Smooth muscle cell (in vitro differentiated cells): ENCODE results near the gene PTPRE. TPM values are rescaled to one million over a fixed set of nuclear protein-coding genes. Genes with fewer than 3 reads are reported as not detected.

ENCODE experiments used
- DNase-seq: peaks from one replicate; lab custom pipeline; 2025; ENCODE audit not compliant: unreplicated experiment; lab: John Stamatoyannopoulos, UW
- H2AFZ ChIP-seq: fragments of 200-600 bp; sonication (generic); 2 replicates; pipeline ENCODE4 v1.6.0; 2016; ENCODE audit warnings: antibody characterized with exemption, low read depth, mild to moderate bottlenecking
- H3F3A ChIP-seq: fragments of 200-600 bp; sonication (generic); 2 replicates; pipeline ENCODE4 v1.6.0; 2017; ENCODE audit warnings: antibody characterized with exemption, low read depth
- H3K27ac ChIP-seq: fragments of 200-600 bp; sonication (generic); 2 replicates; pipeline ENCODE4 v1.5.1; 2016; ENCODE audit warnings: low read depth, mild to moderate bottlenecking
- H3K27me3 ChIP-seq: fragments of 200-600 bp; sonication (generic); 2 replicates; pipeline ENCODE4 v1.6.1; 2016; ENCODE audit warnings: low read depth, mild to moderate bottlenecking
- H3K36me3 ChIP-seq: fragments of 200-600 bp; sonication (generic); 2 replicates; pipeline ENCODE4 v1.5.1; 2016; ENCODE audit warnings: low read depth
- H3K4me1 ChIP-seq: fragments of 200-600 bp; sonication (generic); 2 replicates; pipeline ENCODE4 v1.5.1; 2016; ENCODE audit warnings: low read depth
- H3K4me2 ChIP-seq: fragments of 200-600 bp; sonication (generic); 2 replicates; pipeline ENCODE4 v1.6.0; 2016; ENCODE audit warnings: mild to moderate bottlenecking
- H3K4me3 ChIP-seq: fragments of 200-600 bp; sonication (generic); 2 replicates; pipeline ENCODE4 v1.5.1; 2016; ENCODE audit warnings: mild to moderate bottlenecking
- H3K79me2 ChIP-seq: fragments of 200-600 bp; sonication (generic); 2 replicates; pipeline ENCODE4 v1.6.0; 2016; ENCODE audit warnings: low read depth, mild to moderate bottlenecking
- H3K9ac ChIP-seq: fragments of 200-600 bp; sonication (generic); 2 replicates; pipeline ENCODE4 v1.6.0; 2016; ENCODE audit warnings: low read depth
- H3K9me3 ChIP-seq: fragments of 200-600 bp; sonication (generic); replicated peaks from 2 replicates; pipeline ENCODE4 v1.5.1; 2016; ENCODE audit warnings: low read depth
- H4K20me1 ChIP-seq: fragments of 200-600 bp; sonication (generic); 2 replicates; pipeline ENCODE4 v1.6.0; 2016; ENCODE audit warnings: low read depth
- CTCF ChIP-seq: fragments of 200-600 bp; sonication (generic); IDR thresholded peaks from 2 replicates; pipeline ENCODE4 v1.5.1; 2017; ENCODE audit warnings: borderline replicate concordance, mild to moderate bottlenecking, antibody characterized with exemption; ENCODE audit not compliant: insufficient read depth, poor library complexity, severe bottlenecking
- WGBS: methylation state at CpG from one replicate; pipeline ENCODE4 v1.1.7; 2016; ENCODE audit warnings: low lambda C conversion rate; 5-methylcytosine and 5-hydroxymethylcytosine counted together
- polyA plus RNA-seq: library from polyadenylated mRNA; unstranded; fragments of >200 nt; fragmentation: Nextera tagmentation; extraction: Ambion mirVana; gene quantifications from 2 replicates; pipeline ENCODE4 v1.2.1, GENCODE V29; 2016
- total RNA-seq: library from RNA; depleted of rRNA; stranded (reverse); fragments of >200 nt; gene quantifications from 2 replicates; pipeline ENCODE4 v1.2.3, GENCODE V29; 2014

PTPRE gene
- total and polyA plus RNA-seq, 2 experiments from 2014 or later: 17.1 to 22.7 TPM

- 95% methylated on average over 12 of the region's 12 CpGs for WGBS
- Histone ChIP-seq H3K9ac (no peak overlapping the region), H3K4me2 (no peak overlapping the region), H4K20me1 (no peaks in the 10 kb centered on the region), H3F3A (no peaks in the 10 kb centered on the region), H3K27me3 (no peaks in the 10 kb centered on the region), H3K36me3 (no peaks in the 10 kb centered on the region), H3K79me2 (peaks cover 67% of the 10 kb centered on the region), H3K9me3 (no peaks in the 10 kb centered on the region), H3K4me1 (peaks cover under 1% of the 10 kb centered on the region), H2AFZ (no peak overlapping the region), H3K27ac (no peak overlapping the region), H3K4me3 (no peak overlapping the region)
- no peak for TF ChIP-seq CTCF
- no peak for DNase-seq
Measured at GRCh38 chr10:127912607-127913367, 5.9 kb downstream of the PTPRE start.

- no peak overlapping the region for H3K9ac ChIP-seq
- H4K20me1 ChIP-seq: no peaks in the 10 kb centered on the region
- H3K27me3 ChIP-seq: no peaks in the 10 kb centered on the region
- no peak overlapping the region for H3K4me3 ChIP-seq
- H3K36me3 ChIP-seq: no peaks in the 10 kb centered on the region
- no peaks in the 10 kb centered on the region for H3K4me1 ChIP-seq
- no peak for TF ChIP-seq CTCF
- H3F3A ChIP-seq: no peaks in the 10 kb centered on the region
- no peak overlapping the region for H3K27ac ChIP-seq
- H2AFZ ChIP-seq: no peak overlapping the region
- WGBS: 93% methylated on average over 8 of the region's 8 CpGs
- no peak overlapping the region for H3K4me2 ChIP-seq
- H3K9me3 ChIP-seq: no peaks in the 10 kb centered on the region
- no peak for DNase-seq
- H3K79me2 ChIP-seq: peaks cover 67% of the 10 kb centered on the region
Measured at GRCh38 chr10:127913368-127913759, 6.5 kb downstream of the PTPRE start.

GRCh38 chr10:127915324-127915723 lies 8.4 kb downstream of the PTPRE start:
- Histone ChIP-seq H3K4me3 (no peak overlapping the region), H3K27ac (no peak overlapping the region), H2AFZ (no peak overlapping the region), H3K4me1 (no peaks in the 10 kb centered on the region), H3K4me2 (no peak overlapping the region), H3K36me3 (no peaks in the 10 kb centered on the region), H3K27me3 (no peaks in the 10 kb centered on the region), H3F3A (peaks cover 14% of the 10 kb centered on the region), H3K9ac (no peak overlapping the region), H3K79me2 (peaks cover 55% of the 10 kb centered on the region), H4K20me1 (no peaks in the 10 kb centered on the region), H3K9me3 (no peaks in the 10 kb centered on the region)
- no peak for DNase-seq
- TF ChIP-seq CTCF: no peak
- WGBS: 92% methylated on average over 4 of the region's 4 CpGs

- no peak for DNase-seq
- H3K79me2 ChIP-seq: peaks cover 45% of the 10 kb centered on the region
- H3K9me3 ChIP-seq: no peaks in the 10 kb centered on the region
- no peaks in the 10 kb centered on the region for H4K20me1 ChIP-seq
- TF ChIP-seq CTCF: no peak
- no peak overlapping the region for H3K27ac ChIP-seq
- no peaks in the 10 kb centered on the region for H3K27me3 ChIP-seq
- H3K4me2 ChIP-seq: no peak overlapping the region
- 94% methylated on average over 9 of the region's 9 CpGs for WGBS
- H3K9ac ChIP-seq: no peak overlapping the region
- no peak overlapping the region for H2AFZ ChIP-seq
- H3K36me3 ChIP-seq: no peaks in the 10 kb centered on the region
- peaks cover 14% of the 10 kb centered on the region for H3F3A ChIP-seq
- H3K4me1 ChIP-seq: no peaks in the 10 kb centered on the region
- H3K4me3 ChIP-seq: no peak overlapping the region
Measured at GRCh38 chr10:127916826-127917225, 9.9 kb downstream of the PTPRE start.
